ENCODE data around the gene HEG1.

DNA sequence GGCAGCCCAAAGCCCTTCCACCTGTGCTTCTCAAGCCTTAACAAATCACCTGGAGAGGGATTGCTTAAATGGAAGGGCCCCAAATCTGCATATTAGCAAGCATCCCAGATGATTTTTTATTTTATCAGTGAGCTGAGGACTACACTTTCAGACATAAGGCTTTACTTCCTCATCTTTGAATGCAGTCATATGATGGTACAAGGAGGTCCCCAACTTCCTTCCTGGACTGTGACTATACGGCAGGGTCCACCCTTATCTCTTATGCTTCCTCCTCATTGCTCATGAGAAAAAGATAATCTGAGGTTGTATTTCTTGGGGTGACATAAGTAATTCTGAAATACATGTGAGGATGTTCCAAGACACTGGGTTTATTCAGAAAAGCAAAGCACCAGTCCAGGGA lies 13.7 kb upstream of the HEG1 start:
- no peak for TF ChIP-seq ESRRA (CRISPR knock-in tag; IDR thresholded peaks at IDR 0.05; ENCODE audit: borderline replicate concordance)
- TF ChIP-seq SMAD4 (CRISPR knock-in tag; IDR thresholded peaks at IDR 0.05): no peak
- TF ChIP-seq, protein P1, sequence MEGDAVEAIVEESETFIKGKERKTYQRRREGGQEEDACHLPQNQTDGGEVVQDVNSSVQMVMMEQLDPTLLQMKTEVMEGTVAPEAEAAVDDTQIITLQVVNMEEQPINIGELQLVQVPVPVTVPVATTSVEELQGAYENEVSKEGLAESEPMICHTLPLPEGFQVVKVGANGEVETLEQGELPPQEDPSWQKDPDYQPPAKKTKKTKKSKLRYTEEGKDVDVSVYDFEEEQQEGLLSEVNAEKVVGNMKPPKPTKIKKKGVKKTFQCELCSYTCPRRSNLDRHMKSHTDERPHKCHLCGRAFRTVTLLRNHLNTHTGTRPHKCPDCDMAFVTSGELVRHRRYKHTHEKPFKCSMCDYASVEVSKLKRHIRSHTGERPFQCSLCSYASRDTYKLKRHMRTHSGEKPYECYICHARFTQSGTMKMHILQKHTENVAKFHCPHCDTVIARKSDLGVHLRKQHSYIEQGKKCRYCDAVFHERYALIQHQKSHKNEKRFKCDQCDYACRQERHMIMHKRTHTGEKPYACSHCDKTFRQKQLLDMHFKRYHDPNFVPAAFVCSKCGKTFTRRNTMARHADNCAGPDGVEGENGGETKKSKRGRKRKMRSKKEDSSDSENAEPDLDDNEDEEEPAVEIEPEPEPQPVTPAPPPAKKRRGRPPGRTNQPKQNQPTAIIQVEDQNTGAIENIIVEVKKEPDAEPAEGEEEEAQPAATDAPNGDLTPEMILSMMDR (IDR thresholded peaks at IDR 0.05): no peak
- no peak for TF ChIP-seq ZNF317 (CRISPR knock-in tag; IDR thresholded peaks at IDR 0.05; ENCODE audit: borderline replicate concordance, low read depth)
- TF ChIP-seq, protein P2, sequence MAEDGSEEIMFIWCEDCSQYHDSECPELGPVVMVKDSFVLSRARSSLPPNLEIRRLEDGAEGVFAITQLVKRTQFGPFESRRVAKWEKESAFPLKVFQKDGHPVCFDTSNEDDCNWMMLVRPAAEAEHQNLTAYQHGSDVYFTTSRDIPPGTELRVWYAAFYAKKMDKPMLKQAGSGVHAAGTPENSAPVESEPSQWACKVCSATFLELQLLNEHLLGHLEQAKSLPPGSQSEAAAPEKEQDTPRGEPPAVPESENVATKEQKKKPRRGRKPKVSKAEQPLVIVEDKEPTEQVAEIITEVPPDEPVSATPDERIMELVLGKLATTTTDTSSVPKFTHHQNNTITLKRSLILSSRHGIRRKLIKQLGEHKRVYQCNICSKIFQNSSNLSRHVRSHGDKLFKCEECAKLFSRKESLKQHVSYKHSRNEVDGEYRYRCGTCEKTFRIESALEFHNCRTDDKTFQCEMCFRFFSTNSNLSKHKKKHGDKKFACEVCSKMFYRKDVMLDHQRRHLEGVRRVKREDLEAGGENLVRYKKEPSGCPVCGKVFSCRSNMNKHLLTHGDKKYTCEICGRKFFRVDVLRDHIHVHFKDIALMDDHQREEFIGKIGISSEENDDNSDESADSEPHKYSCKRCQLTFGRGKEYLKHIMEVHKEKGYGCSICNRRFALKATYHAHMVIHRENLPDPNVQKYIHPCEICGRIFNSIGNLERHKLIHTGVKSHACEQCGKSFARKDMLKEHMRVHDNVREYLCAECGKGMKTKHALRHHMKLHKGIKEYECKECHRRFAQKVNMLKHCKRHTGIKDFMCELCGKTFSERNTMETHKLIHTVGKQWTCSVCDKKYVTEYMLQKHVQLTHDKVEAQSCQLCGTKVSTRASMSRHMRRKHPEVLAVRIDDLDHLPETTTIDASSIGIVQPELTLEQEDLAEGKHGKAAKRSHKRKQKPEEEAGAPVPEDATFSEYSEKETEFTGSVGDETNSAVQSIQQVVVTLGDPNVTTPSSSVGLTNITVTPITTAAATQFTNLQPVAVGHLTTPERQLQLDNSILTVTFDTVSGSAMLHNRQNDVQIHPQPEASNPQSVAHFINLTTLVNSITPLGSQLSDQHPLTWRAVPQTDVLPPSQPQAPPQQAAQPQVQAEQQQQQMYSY (CRISPR knock-in tag; IDR thresholded peaks at IDR 0.05): no peak
- TF ChIP-seq IRF1 (CRISPR knock-in tag; IDR thresholded peaks at IDR 0.05): no peak
- TF ChIP-seq, protein P3, sequence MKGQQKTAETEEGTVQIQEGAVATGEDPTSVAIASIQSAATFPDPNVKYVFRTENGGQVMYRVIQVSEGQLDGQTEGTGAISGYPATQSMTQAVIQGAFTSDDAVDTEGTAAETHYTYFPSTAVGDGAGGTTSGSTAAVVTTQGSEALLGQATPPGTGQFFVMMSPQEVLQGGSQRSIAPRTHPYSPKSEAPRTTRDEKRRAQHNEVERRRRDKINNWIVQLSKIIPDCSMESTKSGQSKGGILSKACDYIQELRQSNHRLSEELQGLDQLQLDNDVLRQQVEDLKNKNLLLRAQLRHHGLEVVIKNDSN (CRISPR knock-in tag; IDR thresholded peaks at IDR 0.05): no peak
- no peak for TF ChIP-seq EMX1 (CRISPR knock-in tag; IDR thresholded peaks at IDR 0.05)
- no peak for TF ChIP-seq ZNF121 (CRISPR knock-in tag; IDR thresholded peaks at IDR 0.05)
- no peak for TF ChIP-seq CREM (CRISPR knock-in tag; IDR thresholded peaks at IDR 0.05)
- TF ChIP-seq CBFB (CRISPR knock-in tag; IDR thresholded peaks at IDR 0.05; ENCODE audit: low read depth): no peak
- no peak for TF ChIP-seq GABPB1 (CRISPR knock-in tag; IDR thresholded peaks at IDR 0.05)
- TF ChIP-seq, protein P4, sequence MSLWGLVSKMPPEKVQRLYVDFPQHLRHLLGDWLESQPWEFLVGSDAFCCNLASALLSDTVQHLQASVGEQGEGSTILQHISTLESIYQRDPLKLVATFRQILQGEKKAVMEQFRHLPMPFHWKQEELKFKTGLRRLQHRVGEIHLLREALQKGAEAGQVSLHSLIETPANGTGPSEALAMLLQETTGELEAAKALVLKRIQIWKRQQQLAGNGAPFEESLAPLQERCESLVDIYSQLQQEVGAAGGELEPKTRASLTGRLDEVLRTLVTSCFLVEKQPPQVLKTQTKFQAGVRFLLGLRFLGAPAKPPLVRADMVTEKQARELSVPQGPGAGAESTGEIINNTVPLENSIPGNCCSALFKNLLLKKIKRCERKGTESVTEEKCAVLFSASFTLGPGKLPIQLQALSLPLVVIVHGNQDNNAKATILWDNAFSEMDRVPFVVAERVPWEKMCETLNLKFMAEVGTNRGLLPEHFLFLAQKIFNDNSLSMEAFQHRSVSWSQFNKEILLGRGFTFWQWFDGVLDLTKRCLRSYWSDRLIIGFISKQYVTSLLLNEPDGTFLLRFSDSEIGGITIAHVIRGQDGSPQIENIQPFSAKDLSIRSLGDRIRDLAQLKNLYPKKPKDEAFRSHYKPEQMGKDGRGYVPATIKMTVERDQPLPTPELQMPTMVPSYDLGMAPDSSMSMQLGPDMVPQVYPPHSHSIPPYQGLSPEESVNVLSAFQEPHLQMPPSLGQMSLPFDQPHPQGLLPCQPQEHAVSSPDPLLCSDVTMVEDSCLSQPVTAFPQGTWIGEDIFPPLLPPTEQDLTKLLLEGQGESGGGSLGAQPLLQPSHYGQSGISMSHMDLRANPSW (CRISPR knock-in tag; conservative IDR thresholded peaks at IDR 0.05; ENCODE audit: low read depth): no peak
- no peak for TF ChIP-seq CREB1 (CRISPR knock-in tag; IDR thresholded peaks at IDR 0.05)
